Stimulated activated naive B cell treated with anti-CD40 and anti-IgM and Interleukin-4, amounts not matched to agents 10 μg/mL and 1 μg/mL and 100 μg/mL, for 72 hours (primary cell): Measurements from ENCODE around the gene ADRA2B.

Experiments used
- ATAC-seq, 2 donors: fragments of 150-1000 bp; cut with Tn5 transposase; replicated peaks; 2 replicates each; pipeline ENCODE4 v1.10.0; 2021; ENCODE audit warnings: moderate library complexity in 1 of 2
- DNase-seq: peaks from one replicate; pipeline ENCODE4 v3.0.0; 2021
- H3K27ac Mint-ChIP-seq: one replicate; pipeline ENCODE4 v1.8.0; 2022; ENCODE audit warnings: mild to moderate bottlenecking, mixed read lengths
- H3K27me3 Mint-ChIP-seq, 2 donors: one replicate each; pipeline ENCODE4 v1.8.0; 2022; ENCODE audit warnings: mixed read lengths in 2 of 2
- H3K36me3 Mint-ChIP-seq, 2 donors: one replicate each; pipeline ENCODE4 v1.8.0; 2022; ENCODE audit warnings: mixed read lengths in 2 of 2, mild to moderate bottlenecking in 1 of 2
- H3K4me1 Mint-ChIP-seq, 2 donors: one replicate each; pipeline ENCODE4 v1.8.0; 2022; ENCODE audit warnings: mixed read lengths in 2 of 2, mild to moderate bottlenecking in 1 of 2
- H3K4me3 Mint-ChIP-seq, 2 donors: one replicate each; pipeline ENCODE4 v1.8.0; 2022; ENCODE audit warnings: mild to moderate bottlenecking in 2 of 2, mixed read lengths in 2 of 2, moderate library complexity in 1 of 2
- H3K9me3 Mint-ChIP-seq, 2 donors: one replicate each; pipeline ENCODE4 v1.8.0; 2022; ENCODE audit warnings: mixed read lengths in 2 of 2, mild to moderate bottlenecking in 1 of 2

ADRA2B gene

GRCh38 chr2:96104487-96104861, 11.9 kb downstream of the ADRA2B start:
- Mint-ChIP-seq H3K4me1 (peaks cover 1 to 12% of the 10 kb centered on the region in 2 donors), H3K9me3 (peaks cover 11 to 13% of the 10 kb centered on the region in 2 donors), H3K27ac (no peak overlapping the region), H3K27me3 (peaks cover 0 to 12% of the 10 kb centered on the region in 2 donors), H3K4me3 (no peak overlapping the region), H3K36me3 (peaks cover 8 to 9% of the 10 kb centered on the region in 2 donors)
- DNase-seq (no peak), ATAC-seq (no peak)

GRCh38 chr2:96103761-96104486, 12.4 kb downstream of the ADRA2B start:
- Mint-ChIP-seq H3K4me3 (no peak overlapping the region), H3K9me3 (peaks cover 11 to 13% of the 10 kb centered on the region in 2 donors), H3K27me3 (peaks cover 4 to 11% of the 10 kb centered on the region in 2 donors), H3K36me3 (peaks cover 8 to 9% of the 10 kb centered on the region in 2 donors), H3K4me1 (peaks cover 1 to 12% of the 10 kb centered on the region in 2 donors), H3K27ac (no peak overlapping the region)
- ATAC-seq, result no peak
- DNase-seq, result no peak

- peaks cover 5 to 10% of the 10 kb centered on the region in 2 donors for H3K27me3 Mint-ChIP-seq
- H3K4me3 Mint-ChIP-seq, result no peak overlapping the region
- no peak overlapping the region for H3K27ac Mint-ChIP-seq
- peaks cover 11 to 13% of the 10 kb centered on the region in 2 donors for H3K9me3 Mint-ChIP-seq
- ATAC-seq (no peak), DNase-seq (no peak)
- peaks cover 8 to 9% of the 10 kb centered on the region in 2 donors for H3K36me3 Mint-ChIP-seq
- peaks cover 1 to 12% of the 10 kb centered on the region in 2 donors for H3K4me1 Mint-ChIP-seq
These were observed 13.2 kb downstream of the ADRA2B start for GRCh38 chr2:96103187-96103601.

GRCh38 chr2:96102596-96103186, 13.7 kb downstream of the ADRA2B start:
- DNase-seq, result no peak
- peaks cover 8 to 9% of the 10 kb centered on the region in 2 donors for H3K36me3 Mint-ChIP-seq
- ATAC-seq, result no peak
- H3K4me3 Mint-ChIP-seq, result no peak overlapping the region
- peaks cover 2 to 10% of the 10 kb centered on the region in 2 donors for H3K27me3 Mint-ChIP-seq
- H3K27ac Mint-ChIP-seq, result no peak overlapping the region
- H3K9me3 Mint-ChIP-seq, result peaks cover 11 to 13% of the 10 kb centered on the region in 2 donors
- peaks cover 1 to 9% of the 10 kb centered on the region in 2 donors for H3K4me1 Mint-ChIP-seq

- H3K27me3 Mint-ChIP-seq, result peaks cover 0 to 10% of the 10 kb centered on the region in 2 donors
- H3K4me3 Mint-ChIP-seq, result no peak overlapping the region
- H3K36me3 Mint-ChIP-seq, result peaks cover 8 to 9% of the 10 kb centered on the region in 2 donors
- peaks cover 1 to 6% of the 10 kb centered on the region in 2 donors for H3K4me1 Mint-ChIP-seq
- peaks cover 11 to 12% of the 10 kb centered on the region in 2 donors for H3K9me3 Mint-ChIP-seq
- DNase-seq, result no peak
- ATAC-seq, result no peak
- H3K27ac Mint-ChIP-seq, result no peak overlapping the region
These were observed 15.5 kb downstream of the ADRA2B start for GRCh38 chr2:96100893-96101304.

- DNase-seq (no peak), ATAC-seq (no peak)
- Mint-ChIP-seq H3K27me3 (peaks cover 3 to 10% of the 10 kb centered on the region in 2 donors), H3K4me3 (no peak overlapping the region), H3K27ac (no peak overlapping the region), H3K9me3 (peaks cover 4 to 6% of the 10 kb centered on the region in 2 donors), H3K36me3 (peaks cover 2 to 3% of the 10 kb centered on the region in 2 donors), H3K4me1 (peaks cover 1 to 6% of the 10 kb centered on the region in 2 donors)
These were observed 16.2 kb downstream of the ADRA2B start for GRCh38 chr2:96099861-96100798.

- H3K27ac Mint-ChIP-seq, result no peak overlapping the region
- peaks cover 3 to 11% of the 10 kb centered on the region in 2 donors for H3K27me3 Mint-ChIP-seq
- H3K36me3 Mint-ChIP-seq, result no peaks in the 10 kb centered on the region
- no peak overlapping the region for H3K4me3 Mint-ChIP-seq
- no peaks in the 10 kb centered on the region for H3K9me3 Mint-ChIP-seq
- DNase-seq, result no peak
- no peak for ATAC-seq
- H3K4me1 Mint-ChIP-seq, result peaks cover under 1 to 6% of the 10 kb centered on the region in 2 donors
These were observed 17.3 kb downstream of the ADRA2B start for GRCh38 chr2:96098900-96099590.

GRCh38 chr2:96097951-96098823, 18.2 kb downstream of the ADRA2B start:
- Mint-ChIP-seq H3K4me3 (no peak overlapping the region), H3K27ac (no peak overlapping the region)
- ATAC-seq, result no peak

GRCh38 chr2:96097441-96097840, 18.9 kb downstream of the ADRA2B start:
- H3K36me3 Mint-ChIP-seq, result no peaks in the 10 kb centered on the region
- DNase-seq (no peak), ATAC-seq (no peak)
- no peak overlapping the region for H3K27ac Mint-ChIP-seq
- peaks cover 4 to 19% of the 10 kb centered on the region in 2 donors for H3K27me3 Mint-ChIP-seq
- H3K9me3 Mint-ChIP-seq, result no peaks in the 10 kb centered on the region
- H3K4me1 Mint-ChIP-seq, result no peaks in the 10 kb centered on the region
- no peak overlapping the region for H3K4me3 Mint-ChIP-seq

More at GRCh38 chr2:96097951-96098823, 18.2 kb downstream of the ADRA2B start:
- Mint-ChIP-seq H3K36me3 (no peaks in the 10 kb centered on the region), H3K4me1 (no peaks in the 10 kb centered on the region), H3K9me3 (no peaks in the 10 kb centered on the region), H3K27me3 (peaks cover 3 to 19% of the 10 kb centered on the region in 2 donors)
- no peak for DNase-seq

GRCh38 chr2:96095116-96095636, 21.2 kb downstream of the ADRA2B start:
- Mint-ChIP-seq H3K4me1 (no peaks in the 10 kb centered on the region), H3K27me3 (peaks cover 17 to 26% of the 10 kb centered on the region in 2 donors), H3K4me3 (no peak overlapping the region), H3K36me3 (no peaks in the 10 kb centered on the region), H3K9me3 (no peaks in the 10 kb centered on the region), H3K27ac (no peak overlapping the region)
- ATAC-seq (no peak), DNase-seq (no peak)

GRCh38 chr2:96093528-96093927, 22.8 kb downstream of the ADRA2B start:
- Mint-ChIP-seq H3K27ac (no peak overlapping the region), H3K4me1 (no peaks in the 10 kb centered on the region), H3K36me3 (no peaks in the 10 kb centered on the region), H3K27me3 (peaks cover 17% of the 10 kb centered on the region in 2 donors), H3K9me3 (no peaks in the 10 kb centered on the region), H3K4me3 (no peak overlapping the region)
- ATAC-seq (no peak), DNase-seq (no peak)

- ATAC-seq (no peak), DNase-seq (no peak)
- H3K4me1 Mint-ChIP-seq, result no peaks in the 10 kb centered on the region
- no peaks in the 10 kb centered on the region for H3K36me3 Mint-ChIP-seq
- no peak overlapping the region for H3K4me3 Mint-ChIP-seq
- peaks cover 16 to 17% of the 10 kb centered on the region in 2 donors for H3K27me3 Mint-ChIP-seq
- no peak overlapping the region for H3K27ac Mint-ChIP-seq
- H3K9me3 Mint-ChIP-seq, result no peaks in the 10 kb centered on the region
These were observed 23.4 kb downstream of the ADRA2B start for GRCh38 chr2:96092951-96093350.

GRCh38 chr2:96092573-96092877, 23.8 kb downstream of the ADRA2B start:
- Mint-ChIP-seq H3K27me3 (peaks cover 16 to 17% of the 10 kb centered on the region in 2 donors), H3K4me3 (no peak overlapping the region), H3K4me1 (no peaks in the 10 kb centered on the region), H3K27ac (no peak overlapping the region), H3K9me3 (no peaks in the 10 kb centered on the region), H3K36me3 (no peaks in the 10 kb centered on the region)
- DNase-seq (no peak), ATAC-seq (no peak)
